NCI-H510A (cell line): ENCODE data around the gene MTIF2.
"Not testable (repeated sequence)": the region's sequence is repeated elsewhere in the genome, so short reads cannot be mapped to it uniquely, and the experiment has no call there.

Source experiments
- DNase-seq: peaks from one replicate; lab custom pipeline; 2025; lab: John Stamatoyannopoulos, UW

MTIF2 gene

GRCh38 chr2:55241582-55241981, 27.4 kb downstream of the MTIF2 start:
- not testable (repeated sequence) for DNase-seq

DNA sequence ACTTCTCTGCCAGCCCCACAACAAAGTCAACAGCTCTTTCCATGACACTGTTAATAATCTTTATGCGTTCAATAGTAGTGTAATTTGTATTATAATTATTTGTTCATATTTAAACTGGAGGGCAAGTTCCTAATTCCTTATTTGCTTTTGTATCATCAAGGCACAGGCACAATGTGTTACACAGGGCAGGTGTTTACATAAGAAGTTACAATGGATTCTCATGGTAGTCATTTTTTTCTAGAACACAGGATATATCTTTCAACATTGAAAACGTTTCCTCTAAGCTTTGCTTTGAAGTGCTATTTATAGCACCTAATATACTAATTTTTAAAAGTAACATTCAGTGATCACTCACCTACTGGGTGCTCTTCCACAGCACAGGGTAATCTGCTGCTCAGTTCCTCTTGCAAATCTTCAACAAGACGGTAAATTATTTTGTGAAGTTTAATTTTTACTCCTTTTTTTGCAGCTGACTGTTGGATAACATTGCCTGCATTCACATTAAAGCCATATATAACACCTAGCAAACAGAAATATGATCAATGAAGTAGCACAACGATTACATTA, 29.3 kb downstream of the MTIF2 start:
- no peak for DNase-seq

DNA sequence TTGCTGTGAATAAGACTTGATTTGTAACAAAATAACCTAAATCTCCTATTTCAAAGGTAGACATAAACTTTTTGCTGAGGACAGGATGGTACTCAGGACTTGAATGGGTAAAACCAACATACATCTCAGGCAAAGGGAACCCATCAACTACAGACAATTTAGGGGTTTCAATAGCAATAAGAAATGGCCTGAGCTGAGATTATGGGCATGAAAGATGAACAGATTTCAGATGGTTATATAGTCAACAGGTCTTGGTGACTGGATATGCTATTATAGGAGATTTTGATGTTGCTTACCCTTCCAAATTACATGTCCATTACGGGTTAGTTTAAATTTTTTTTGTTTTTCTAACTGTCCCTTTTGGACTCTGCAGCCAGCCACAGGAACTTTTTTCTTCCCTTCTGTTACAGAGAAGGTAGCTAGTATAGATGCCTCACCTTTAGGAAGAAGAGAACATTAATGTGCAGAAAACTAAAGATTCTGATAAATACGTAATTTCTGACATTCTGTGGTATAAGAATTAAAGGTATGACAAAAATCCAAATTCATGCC, 32.0 kb downstream of the MTIF2 start:
- no peak for DNase-seq

DNA sequence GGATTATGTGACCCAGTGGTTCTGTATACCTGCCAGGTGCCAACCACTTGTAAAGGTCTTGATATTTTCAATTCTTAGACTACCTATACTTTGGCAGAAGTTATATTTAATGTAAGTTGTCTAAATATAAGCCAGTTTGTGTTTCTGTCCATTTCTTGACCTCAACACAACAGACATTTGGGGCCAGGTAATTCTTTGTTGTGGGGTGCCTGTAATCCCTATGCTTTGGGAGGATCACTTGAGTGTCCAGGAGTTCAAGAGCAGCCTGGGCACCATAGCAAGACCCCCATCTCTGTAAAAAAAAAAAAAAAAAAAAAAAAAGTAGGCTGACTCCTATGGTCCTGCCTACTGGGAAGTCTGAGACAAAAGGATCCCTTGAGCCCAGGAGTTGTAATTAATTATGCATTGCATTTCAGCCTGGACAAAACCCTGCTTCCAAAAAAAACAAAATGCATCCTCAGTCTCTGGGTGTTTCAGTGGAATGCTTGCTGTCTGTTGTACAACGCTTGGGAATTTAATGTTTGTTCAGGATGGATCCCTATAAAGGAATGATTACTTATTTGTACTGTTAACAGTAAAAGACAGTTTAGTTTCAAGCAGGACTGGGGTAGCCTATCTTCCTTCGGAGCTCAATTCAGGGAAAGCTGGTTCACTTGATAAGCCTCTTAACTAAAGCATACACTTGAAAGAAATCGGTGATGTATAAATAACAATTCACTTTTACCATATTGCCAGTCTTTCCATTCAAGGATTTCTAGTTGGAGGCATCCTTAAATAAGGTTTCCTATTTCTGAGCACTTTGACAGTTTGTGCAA, 33.1 kb downstream of the MTIF2 start:
- no peak for DNase-seq

GRCh38 chr2:55233658-55233940, 35.4 kb downstream of the MTIF2 start:
- DNase-seq: no peak

- DNase-seq: no peak
Observed at GRCh38 chr2:55232863-55233657, 36.0 kb downstream of the MTIF2 start.

DNA sequence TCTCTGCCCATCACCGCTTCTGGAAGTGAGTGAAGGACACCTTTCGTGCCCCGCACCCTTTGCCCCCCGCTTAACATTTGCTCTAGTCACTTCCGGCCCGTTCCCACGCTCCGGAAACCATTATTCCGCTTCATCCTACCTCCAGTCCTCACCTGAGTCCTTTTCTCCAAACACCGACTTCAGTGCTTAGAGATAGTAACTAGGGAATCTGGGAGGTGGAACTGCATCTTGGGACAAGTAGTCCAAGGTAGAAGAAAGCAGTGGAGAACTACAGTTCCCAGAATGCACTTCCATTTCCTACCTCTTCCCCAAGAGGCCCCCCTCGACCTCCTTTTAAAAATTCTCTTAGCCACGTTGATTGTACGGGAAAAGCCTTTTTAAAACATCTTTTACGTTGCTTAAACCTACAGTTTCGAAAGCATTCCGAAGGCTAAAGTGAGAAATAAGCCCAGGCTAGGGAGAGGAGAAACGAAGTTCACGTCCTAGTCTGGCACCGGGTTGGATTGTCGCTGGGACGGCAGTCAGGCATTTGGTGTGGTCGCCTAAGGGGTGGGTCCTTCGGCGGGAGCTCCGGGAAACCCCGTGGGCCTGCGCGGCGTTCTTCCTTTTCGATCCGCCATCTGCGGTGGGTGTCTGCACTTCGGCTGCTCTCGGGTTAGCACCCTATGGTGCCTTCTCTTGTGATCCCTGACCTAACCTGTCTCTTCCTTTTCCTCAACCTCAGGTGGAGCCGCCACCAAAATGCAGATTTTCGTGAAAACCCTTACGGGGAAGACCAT, 36.8 kb downstream of the MTIF2 start, which contains the start of the genes CLHC1 and RPS27A:
Gene CLHC1 (minus strand): TSS at position 210 of the 779 bp plus-strand sequence. CDS start 9,882 bp downstream, outside the sequence.
Gene RPS27A (plus strand): TSS at position 605 of the 779 bp plus-strand sequence. CDS start 137 bp downstream, at position 742.
- DNase-seq: peak; percentile 90

GRCh38 chr2:55231546-55232083, 37.4 kb downstream of the MTIF2 start:
- DNase-seq: no peak

- no peak for DNase-seq
Observed at GRCh38 chr2:55230551-55230950, 38.5 kb downstream of the MTIF2 start.

- DNase-seq: no peak
Observed at GRCh38 chr2:55229221-55229620, 39.8 kb downstream of the MTIF2 start.

- no peak for DNase-seq
Observed at GRCh38 chr2:55228226-55228563, 40.8 kb downstream of the MTIF2 start.

DNA sequence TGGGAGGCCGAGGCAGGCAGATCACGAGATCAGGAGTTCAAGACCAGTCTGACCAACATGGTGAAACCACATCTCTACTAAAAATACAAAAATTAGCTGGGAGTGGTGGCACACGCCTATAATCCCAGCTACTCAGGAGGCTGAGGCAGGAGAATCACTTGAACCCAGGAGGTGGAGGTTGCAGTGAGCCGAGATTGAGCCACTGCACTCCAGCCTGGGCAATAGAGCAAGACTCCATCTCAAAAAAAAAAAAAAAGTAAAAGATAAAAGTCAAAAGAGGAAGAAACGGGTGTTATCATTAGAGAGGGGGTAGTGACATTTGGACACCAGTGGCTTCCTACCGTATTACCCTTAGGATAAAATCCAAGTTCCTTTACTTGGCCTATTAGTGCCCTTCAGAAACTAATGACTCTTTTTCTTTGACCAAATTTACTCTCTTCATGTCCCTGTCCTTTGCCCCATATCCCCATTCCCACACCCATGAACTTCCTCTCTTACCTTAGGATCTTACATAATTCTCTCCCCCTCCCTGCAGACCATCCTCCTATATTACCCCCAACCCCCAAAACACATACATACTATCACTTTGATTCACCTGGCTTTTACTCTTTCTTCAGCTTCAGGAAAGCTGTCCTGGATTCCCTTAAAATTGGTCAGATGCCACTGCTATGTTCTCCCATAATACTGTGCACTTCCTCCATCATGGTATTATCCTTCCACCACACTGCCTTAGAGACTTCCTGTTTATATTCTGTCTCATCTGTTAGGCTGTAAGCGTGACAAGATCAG, 41.4 kb downstream of the MTIF2 start:
- not testable (repeated sequence) for DNase-seq

- no peak for DNase-seq
Observed at GRCh38 chr2:55225481-55226020, 43.5 kb downstream of the MTIF2 start.

DNA sequence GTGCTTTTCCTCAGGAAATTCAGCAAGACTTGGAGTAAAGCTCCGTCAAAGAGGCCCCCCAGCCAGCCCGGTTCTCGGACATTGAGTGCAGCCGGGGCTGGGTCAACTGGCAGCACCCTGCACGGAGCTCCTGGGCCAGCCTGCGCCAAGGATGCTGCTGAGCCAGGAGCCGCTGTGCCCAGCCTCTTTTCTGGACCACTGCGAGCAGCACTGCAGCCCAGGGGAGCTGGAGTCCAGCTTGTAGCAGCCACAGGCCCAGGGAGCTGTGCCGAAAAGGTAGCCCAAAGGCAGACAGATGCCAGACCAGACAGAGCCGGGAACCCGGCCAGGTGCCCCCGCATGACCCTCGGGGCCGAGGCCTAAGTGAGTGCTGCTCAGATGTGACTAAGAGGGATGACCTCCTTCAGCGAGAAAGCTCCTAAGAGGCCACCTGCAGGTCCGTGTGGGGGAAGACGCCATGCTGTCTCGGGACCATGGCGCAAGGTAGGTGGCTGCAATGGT, 44.2 kb downstream of the MTIF2 start:
- no peak for DNase-seq

GRCh38 chr2:55223958-55224760, 44.9 kb downstream of the MTIF2 start:
- DNase-seq: no peak

DNA sequence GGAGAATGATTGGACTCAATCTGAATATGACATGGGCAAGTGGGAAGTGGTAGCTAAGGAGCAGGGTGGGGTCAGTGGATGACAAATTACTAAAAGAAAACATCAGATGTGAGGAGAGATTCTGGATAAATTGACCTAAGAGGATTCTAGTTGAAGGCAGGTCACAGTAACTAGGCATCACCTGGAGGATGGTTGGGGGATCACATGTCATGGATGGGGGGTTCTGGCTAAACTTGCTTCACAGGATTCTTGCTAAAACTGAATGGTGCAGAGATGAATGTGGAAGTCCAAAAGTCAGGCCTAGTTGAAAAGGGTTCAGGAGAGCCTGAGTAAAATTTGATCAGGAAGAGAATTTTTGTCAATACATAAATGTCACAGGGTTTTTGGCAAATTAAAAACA, 55.2 kb downstream of the MTIF2 start:
- no peak for DNase-seq

DNA sequence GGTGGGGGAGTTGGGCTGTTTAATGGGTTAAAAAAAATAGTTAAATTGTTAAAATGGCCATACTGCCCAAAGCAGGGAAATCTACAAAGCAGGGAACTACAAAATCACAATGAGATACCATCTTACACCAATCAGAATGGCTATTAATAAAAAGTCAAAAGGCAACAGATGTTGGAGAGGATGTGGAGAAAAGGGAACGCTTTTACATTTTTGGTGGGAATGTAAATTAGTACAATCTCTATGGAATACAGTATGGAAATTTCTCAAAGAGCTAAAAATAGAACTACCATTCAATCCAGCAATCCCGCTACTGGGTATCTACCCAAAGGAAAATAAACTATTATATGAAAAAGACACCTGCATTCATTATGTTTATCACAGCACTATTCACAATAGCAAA, 64.1 kb downstream of the MTIF2 start:
- DNase-seq: no peak

DNA sequence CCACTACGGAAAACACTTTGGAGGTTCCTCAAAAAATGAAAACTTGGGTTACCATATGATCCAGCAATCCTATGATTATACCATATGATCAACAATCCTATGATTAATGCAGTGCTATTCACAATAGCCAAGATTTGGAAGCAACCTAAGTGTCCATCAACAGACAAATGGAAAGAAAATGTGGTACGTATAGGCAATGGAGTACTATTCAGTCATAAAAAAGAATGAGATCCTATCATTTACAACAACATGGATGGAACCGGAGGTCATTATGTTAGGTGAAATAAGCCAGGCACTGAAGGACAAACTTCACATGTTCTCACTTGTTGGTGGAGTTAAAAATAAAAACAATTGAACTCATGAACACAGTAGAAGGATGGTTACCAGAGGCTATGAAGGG, 64.5 kb downstream of the MTIF2 start:
- DNase-seq: no peak

DNA sequence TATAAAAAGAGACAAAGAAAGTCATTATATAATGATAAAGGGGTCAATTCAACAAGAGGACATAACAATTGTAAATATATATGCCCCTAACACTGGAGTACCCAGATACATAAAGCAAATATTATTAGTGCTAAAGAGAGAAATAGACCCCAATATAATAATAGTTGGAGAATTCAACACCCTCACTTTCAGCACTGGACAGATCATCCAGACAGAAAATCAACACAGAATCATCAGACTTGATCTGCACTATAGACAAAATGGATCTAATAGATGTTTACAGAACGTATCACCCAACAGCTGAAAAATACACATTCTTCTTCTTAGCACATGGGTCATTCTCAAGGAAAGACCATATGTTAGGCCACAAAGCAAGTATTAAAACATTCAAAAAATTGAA, 68.6 kb downstream of the MTIF2 start:
- DNase-seq: no peak

GRCh38 chr2:55196526-55196925, 72.5 kb downstream of the MTIF2 start:
- DNase-seq: no peak
